Endothelial cell of umbilical vein (primary cell): ENCODE measurements around the gene KCNJ6. TPM values are rescaled to one million over a fixed set of nuclear protein-coding genes. Genes with fewer than 3 reads are reported as not detected.

Experiments used
- BruUV-seq: library from RNA; stranded (reverse); fragments of 400-500 nt; replicated peaks from 2 replicates; lab custom pipeline; 2021; lab: Mats Ljungman, UMichigan
- CTCF ChIA-PET: fragments of 300-600, 350-600 bp; sonication (Branson Sonifier 250); formaldehyde crosslinking; loops from one replicate; lab custom pipeline; 2021; ENCODE audit warnings: antibody characterized with exemption, inconsistent platforms; lab: Charles Lee
- POLR2A ChIA-PET: fragments of 300-600, 350-600 bp; sonication (Branson Sonifier 250); formaldehyde crosslinking; loops from one replicate; lab custom pipeline; 2021; ENCODE audit warnings: antibody characterized with exemption, inconsistent platforms; lab: Charles Lee
- DNase-seq: peaks from one replicate; pipeline ENCODE4 v3.0.0-alpha.2; 2011; ENCODE audit warnings: low read depth, low spot score
- FAIRE-seq: peaks from 2 replicates; lab custom pipeline; 2011; peaks lifted over from hg19 to GRCh38; lab: Jason Lieb, UNC
- H2AFZ ChIP-seq: 2 replicates; pipeline ENCODE4 v1.6.0; 2012; ENCODE audit warnings: low read depth, low read length, control low read depth, inconsistent platforms
- H3K27ac ChIP-seq: 2 replicates; pipeline ENCODE4 v1.5.1; 2011; ENCODE audit warnings: low read depth, mild to moderate bottlenecking, control low read depth, low read length, moderate library complexity; ENCODE audit not compliant: insufficient read depth
- H3K27me3 ChIP-seq, 2 experiments: 2 replicates each; pipeline versions ENCODE4 v1.6.0 to v1.6.1; 2011; ENCODE audit warnings: low read length in 2 of 2, mixed read lengths in 1 of 2; ENCODE audit not compliant: control insufficient read depth in 2 of 2, insufficient read depth in 2 of 2
- H3K36me3 ChIP-seq, 2 experiments: 2 replicates in 1 of 2; 3 replicates in 1 of 2; pipeline ENCODE4 v1.5.1; 2011; ENCODE audit warnings: low read length in 2 of 2, mild to moderate bottlenecking in 1 of 2, moderate library complexity in 1 of 2; ENCODE audit not compliant: control insufficient read depth in 2 of 2, insufficient read depth in 2 of 2; ENCODE audit errors: extremely low read depth in 1 of 2
- H3K4me1 ChIP-seq: 3 replicates; pipeline ENCODE4 v1.5.1; 2011; ENCODE audit warnings: mild to moderate bottlenecking, low read length; ENCODE audit not compliant: control insufficient read depth, insufficient read depth; ENCODE audit errors: extremely low read depth
- H3K4me2 ChIP-seq: 2 replicates; pipeline ENCODE4 v1.6.1; 2011; ENCODE audit warnings: low read length, control low read depth, mixed read lengths; ENCODE audit not compliant: insufficient read depth
- H3K4me3 ChIP-seq, 3 experiments: fragments of 200-600 bp in 1 of 3; sonication (generic), shearing (Covaris generic) in 1 of 3; replicated peaks in 1 of 3; 2 replicates each; pipeline ENCODE4 v1.5.1; 2011 to 2016; ENCODE audit warnings: control low read depth in 3 of 3, low read length in 3 of 3, mild to moderate bottlenecking in 2 of 3, inconsistent platforms in 1 of 3, low read depth in 1 of 3, moderate library complexity in 1 of 3; ENCODE audit not compliant: insufficient read depth in 1 of 3
- H3K79me2 ChIP-seq: 2 replicates; pipeline ENCODE4 v1.6.0; 2012; ENCODE audit warnings: low read length, inconsistent platforms; ENCODE audit not compliant: control insufficient read depth, insufficient read depth
- H3K9ac ChIP-seq: replicated peaks from 2 replicates; pipeline ENCODE3; 2011; ENCODE audit warnings: low read length, control low read depth; ENCODE audit not compliant: insufficient read depth; ENCODE audit errors: extremely low read depth
- H3K9me1 ChIP-seq: replicated peaks from 3 replicates; pipeline ENCODE4 v1.6.0; 2011; ENCODE audit warnings: mild to moderate bottlenecking, low read length; ENCODE audit not compliant: control insufficient read depth, insufficient read depth; ENCODE audit errors: extremely low read depth
- H3K9me3 ChIP-seq: replicated peaks from 2 replicates; pipeline ENCODE4 v1.5.1; 2012; ENCODE audit warnings: low read length, inconsistent platforms; ENCODE audit not compliant: control insufficient read depth, insufficient read depth
- H4K20me1 ChIP-seq: replicated peaks from 2 replicates; pipeline ENCODE3; 2011; ENCODE audit warnings: mild to moderate bottlenecking, low read length; ENCODE audit not compliant: control insufficient read depth, insufficient read depth; ENCODE audit errors: extremely low read depth
- EZH2 ChIP-seq: IDR thresholded peaks from 2 replicates; pipeline ENCODE4 v1.6.1; 2012; ENCODE audit warnings: borderline replicate concordance, low read depth, mild to moderate bottlenecking, moderate library complexity, low read length, inconsistent platforms; ENCODE audit not compliant: severe bottlenecking
- FOS ChIP-seq: IDR thresholded peaks from 2 replicates; pipeline ENCODE4 v1.6.1; 2011; ENCODE audit warnings: mild to moderate bottlenecking, low read length, moderate library complexity, borderline replicate concordance; ENCODE audit not compliant: insufficient read depth
- GATA2 ChIP-seq: IDR thresholded peaks from 2 replicates; pipeline ENCODE4 v1.7.0; 2011; ENCODE audit warnings: low read depth, mild to moderate bottlenecking, moderate library complexity, mixed read lengths, low read length; ENCODE audit not compliant: insufficient read length, insufficient read depth
- JUN ChIP-seq: IDR thresholded peaks from 2 replicates; pipeline ENCODE4 v1.6.1; 2011; ENCODE audit warnings: borderline replicate concordance, low read depth; ENCODE audit not compliant: insufficient read length, insufficient read depth
- MYC ChIP-seq: IDR thresholded peaks from one replicate; pipeline ENCODE4 v1.6.1; 2011; ENCODE audit warnings: mild to moderate bottlenecking, low read depth, low read length
- POLR2A ChIP-seq: IDR thresholded peaks from 2 replicates; pipeline ENCODE4 v1.6.1; 2012; ENCODE audit warnings: low read depth, mild to moderate bottlenecking, control low read depth, low read length
- POLR2AphosphoS5 ChIP-seq: IDR thresholded peaks from 2 replicates; pipeline ENCODE4 v1.6.1; 2012; ENCODE audit warnings: low read depth, mild to moderate bottlenecking, control low read depth, low read length, moderate library complexity; ENCODE audit not compliant: insufficient read depth
- dilution Hi-C: fragments of 300-500 bp; cut with MboI; formaldehyde crosslinking; loops from one replicate; pipeline ENCODE4 v1.15.0; 2019; ENCODE audit warnings: low sequenced_read_pairs; ENCODE audit not compliant: extremely low pct_ligation_motif_present
- intact Hi-C: fragments of 100-400 bp; cut with micrococcal nuclease; formaldehyde crosslinking; loops from one replicate; pipeline ENCODE4 v1.10.0; 2022
- polyA plus RNA-seq, 4 experiments: library from polyadenylated mRNA; depleted of rRNA in 3 of 4; stranded (reverse) in 3 of 4; unstranded in 1 of 4; fragments of >200 nt; gene quantifications; 2 replicates each; pipeline versions ENCODE4 v1.2.1 to v1.2.3, GENCODE V29; 2011 to 2012; ENCODE audit warnings: missing spikeins in 1 of 4
- total RNA-seq: library from RNA; stranded (reverse); gene quantifications from 2 replicates; pipeline ENCODE4 v1.2.3, GENCODE V29; 2021
- TF ChIP-seq, protein P1 (sequence below), 2 donors: IDR thresholded peaks; 1 replicate in 1 of 2; 2 replicates in 1 of 2; pipeline ENCODE4 v1.5.1; 2011; ENCODE audit warnings: low read length in 2 of 2, mild to moderate bottlenecking in 2 of 2, moderate library complexity in 2 of 2, control low read depth in 1 of 2, inconsistent platforms in 1 of 2, low read depth in 1 of 2; ENCODE audit not compliant: insufficient read depth in 1 of 2; ENCODE audit errors: extremely low read depth in 1 of 2
- TF ChIP-seq, protein P2 (sequence below): IDR thresholded peaks from 2 replicates; pipeline ENCODE4 v1.6.1; 2011; ENCODE audit not compliant: insufficient read depth, insufficient read length

KCNJ6 gene
- total and polyA plus RNA-seq, 2 donors (not counting 3 experiments of a cell fraction or from before 2014, with no cell fraction given) = not detected

DNA sequence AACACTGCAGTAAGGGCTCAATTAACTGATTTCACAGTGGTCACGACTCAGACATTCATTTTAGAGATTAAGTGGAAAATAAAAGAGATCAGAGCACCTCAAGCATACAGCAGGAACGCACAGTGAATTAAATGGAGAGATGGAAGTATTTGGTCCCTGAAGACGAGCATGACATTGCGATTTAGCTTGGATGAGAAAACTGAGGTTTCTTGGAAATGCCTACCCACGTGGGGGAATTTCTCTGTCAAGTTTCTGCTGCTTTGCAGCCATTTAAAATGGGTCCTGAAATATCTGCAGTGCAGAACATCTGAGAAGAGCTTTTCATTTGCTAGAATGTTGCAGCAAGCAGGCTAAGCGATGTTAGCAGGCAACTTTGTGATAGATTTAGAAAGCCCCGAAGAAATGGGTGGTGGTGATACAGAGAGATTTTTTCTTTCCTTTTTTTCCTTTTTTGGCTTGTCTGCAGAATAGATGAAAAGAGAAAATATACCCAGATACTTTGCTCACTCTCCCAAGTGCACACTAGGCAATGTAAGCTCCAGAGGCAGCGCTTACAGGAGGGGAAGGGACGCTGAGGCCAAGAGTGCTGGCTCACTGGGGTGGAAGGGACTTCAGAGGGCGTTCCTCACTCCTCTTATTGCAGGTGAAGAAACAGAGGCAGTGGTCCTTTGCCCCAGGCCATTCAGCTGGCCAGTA is 258.0 kb downstream of the KCNJ6 start:
- no peak for DNase-seq
- intact Hi-C loops = loop anchor here (5.0 kb wide), 3 partner anchors 76 to 491 kb away; partner anchors contain the start of gene VPS26C
- ChIA-PET CTCF (interaction anchor here (0.8 to 2.1 kb wide), 6 partner anchors 14 to 681 kb away, joined by 3 to 15 read pairs (median 4); no protein-coding TSS in a partner anchor), POLR2A (interaction anchor here (0.7 kb wide), 1 partner anchor 971 kb away, joined by 3 read pairs; no protein-coding TSS in a partner anchor)
- no peak for FAIRE-seq
- Histone ChIP-seq H3K27me3 (no peaks in the 10 kb centered on the region), H3K9me3 (no peaks in the 10 kb centered on the region), H3K4me1 (peaks cover 22% of the 10 kb centered on the region), H3K27ac (peak overlapping the region; percentile 72), H3K36me3 (no peaks in the 10 kb centered on the region), H3K9me1 (no peaks in the 10 kb centered on the region), H3K4me2 (peak overlapping the region; percentile 18), H3K4me3 (no peak overlapping the region), H3K79me2 (no peaks in the 10 kb centered on the region), H4K20me1 (no peaks in the 10 kb centered on the region), H3K9ac (peak overlapping the region; percentile 36), H2AFZ (peak overlapping the region; percentile 22)
- dilution Hi-C loops = no loop called here
- TF ChIP-seq EZH2 (no peak), POLR2AphosphoS5 (no peak), MYC (no peak), JUN (no peak), GATA2 (no peak), POLR2A (no peak), FOS (no peak)
- TF ChIP-seq, protein P1, sequence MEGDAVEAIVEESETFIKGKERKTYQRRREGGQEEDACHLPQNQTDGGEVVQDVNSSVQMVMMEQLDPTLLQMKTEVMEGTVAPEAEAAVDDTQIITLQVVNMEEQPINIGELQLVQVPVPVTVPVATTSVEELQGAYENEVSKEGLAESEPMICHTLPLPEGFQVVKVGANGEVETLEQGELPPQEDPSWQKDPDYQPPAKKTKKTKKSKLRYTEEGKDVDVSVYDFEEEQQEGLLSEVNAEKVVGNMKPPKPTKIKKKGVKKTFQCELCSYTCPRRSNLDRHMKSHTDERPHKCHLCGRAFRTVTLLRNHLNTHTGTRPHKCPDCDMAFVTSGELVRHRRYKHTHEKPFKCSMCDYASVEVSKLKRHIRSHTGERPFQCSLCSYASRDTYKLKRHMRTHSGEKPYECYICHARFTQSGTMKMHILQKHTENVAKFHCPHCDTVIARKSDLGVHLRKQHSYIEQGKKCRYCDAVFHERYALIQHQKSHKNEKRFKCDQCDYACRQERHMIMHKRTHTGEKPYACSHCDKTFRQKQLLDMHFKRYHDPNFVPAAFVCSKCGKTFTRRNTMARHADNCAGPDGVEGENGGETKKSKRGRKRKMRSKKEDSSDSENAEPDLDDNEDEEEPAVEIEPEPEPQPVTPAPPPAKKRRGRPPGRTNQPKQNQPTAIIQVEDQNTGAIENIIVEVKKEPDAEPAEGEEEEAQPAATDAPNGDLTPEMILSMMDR (IDR thresholded peaks at IDR 0.05; ENCODE audit: extremely low read depth in 1 of 2, insufficient read depth in 1 of 2, low read depth in 1 of 2, low read length in 2 of 2) = no peak
- TF ChIP-seq, protein P2, sequence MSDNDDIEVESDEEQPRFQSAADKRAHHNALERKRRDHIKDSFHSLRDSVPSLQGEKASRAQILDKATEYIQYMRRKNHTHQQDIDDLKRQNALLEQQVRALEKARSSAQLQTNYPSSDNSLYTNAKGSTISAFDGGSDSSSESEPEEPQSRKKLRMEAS = no peak
- BruUV-seq = no TSS peak
